HepG2 (cell line): ENCODE data around the gene RAB5B. TPM values are rescaled to one million over a fixed set of nuclear protein-coding genes. Genes with fewer than 3 reads are reported as not detected.

Experiments used
- ATF1 ChIP-seq: IDR thresholded peaks from 2 replicates; pipeline ENCODE4 v1.6.1; 2016; ENCODE audit warnings: mild to moderate bottlenecking, control low read depth
- CCDC6 ChIP-seq: sonication (generic); formaldehyde crosslinking; IDR thresholded peaks from 2 replicates; pipeline ENCODE4 v1.8.1; 2022; ENCODE audit warnings: mild to moderate bottlenecking, missing genetic modification reagents, moderate library complexity
- E2F2 ChIP-seq: sonication (generic); formaldehyde crosslinking; IDR thresholded peaks from 2 replicates; pipeline ENCODE4 v1.4.0; 2020; ENCODE audit warnings: missing genetic modification reagents, borderline replicate concordance
- ETS1 ChIP-seq: sonication (generic); formaldehyde crosslinking; IDR thresholded peaks from 2 replicates; pipeline ENCODE4 v1.4.0; 2020; ENCODE audit warnings: missing genetic modification reagents
- FOXK2 ChIP-seq: fragments of 450-650 bp; IDR thresholded peaks from 2 replicates; pipeline ENCODE4 v1.6.1; 2016
- HNRNPLL ChIP-seq: fragments of 200-400 bp; formaldehyde crosslinking; IDR thresholded peaks from 2 replicates; pipeline ENCODE4 v1.6.1; 2017; ENCODE audit warnings: mild to moderate bottlenecking, low read depth, low read length; ENCODE audit not compliant: poor library complexity, severe bottlenecking
- IKZF5 ChIP-seq: IDR thresholded peaks from 2 replicates; pipeline ENCODE4 v1.6.1; 2018; ENCODE audit warnings: missing genetic modification reagents, mild to moderate bottlenecking, missing compliant biosample characterization
- JUND ChIP-seq: sonication (generic); formaldehyde crosslinking; IDR thresholded peaks from 2 replicates; pipeline ENCODE4 v1.8.0; 2022; ENCODE audit warnings: mild to moderate bottlenecking, missing genetic modification reagents
- MLXIP ChIP-seq: sonication (generic); formaldehyde crosslinking; IDR thresholded peaks from 2 replicates; pipeline ENCODE4 v1.9.0; 2021; ENCODE audit warnings: missing genetic modification reagents, borderline replicate concordance
- PAXIP1 ChIP-seq: sonication (generic); formaldehyde crosslinking; conservative IDR thresholded peaks from 2 replicates; pipeline ENCODE4 v1.4.0; 2020; ENCODE audit warnings: mild to moderate bottlenecking, missing genetic modification reagents, moderate library complexity
- RXRB ChIP-seq: IDR thresholded peaks from 2 replicates; pipeline ENCODE4 v1.6.1; 2016; ENCODE audit warnings: borderline replicate concordance, missing genetic modification reagents, missing compliant biosample characterization
- SKI ChIP-seq: fragments of 450-650 bp; IDR thresholded peaks from one replicate; pipeline ENCODE4 v1.6.1; 2018; ENCODE audit warnings: mild to moderate bottlenecking; ENCODE audit not compliant: partially characterized antibody
- SMARCC2 ChIP-seq: fragments of 450-650 bp; IDR thresholded peaks from 2 replicates; pipeline ENCODE4 v1.6.1; 2017; ENCODE audit warnings: antibody characterized with exemption, mild to moderate bottlenecking
- SOX5 ChIP-seq: IDR thresholded peaks from 2 replicates; pipeline ENCODE4 v1.6.1; 2016; ENCODE audit warnings: borderline replicate concordance
- ZNF414 ChIP-seq: sonication (generic); formaldehyde crosslinking; IDR thresholded peaks from 2 replicates; pipeline ENCODE4 v1.5.0; 2020; ENCODE audit warnings: missing genetic modification reagents
- ZNF607 ChIP-seq: sonication (generic); formaldehyde crosslinking; IDR thresholded peaks from 2 replicates; pipeline ENCODE4 v1.5.1; 2020; ENCODE audit warnings: missing genetic modification reagents, mild to moderate bottlenecking, borderline replicate concordance
- ZNF660 ChIP-seq: sonication (generic); formaldehyde crosslinking; IDR thresholded peaks from 2 replicates; pipeline ENCODE4 v1.5.1; 2020; ENCODE audit warnings: mild to moderate bottlenecking, low read depth, missing genetic modification reagents, borderline replicate concordance
- polyA plus RNA-seq, 8 experiments: library from polyadenylated mRNA; depleted of rRNA in 3 of 8; stranded (reverse) in 7 of 8; unstranded in 1 of 8; fragments of >200 nt; fragmentation: Illumina TruSeq in 4 of 8; extraction: Trizol in 4 of 8; gene quantifications; 2 replicates each; pipeline versions ENCODE4 v1.2.1 to v1.2.3, GENCODE V29; 2011 to 2016; ENCODE audit warnings: low read depth in 4 of 8, missing spikeins in 1 of 8, mixed read lengths in 1 of 8; ENCODE audit not compliant: insufficient read depth in 1 of 8
- total RNA-seq, 5 experiments: library from RNA; depleted of rRNA; stranded (reverse); fragments of >200 nt; fragmentation: Illumina TruSeq; extraction: Trizol; gene quantifications; 2 replicates each; pipeline ENCODE4 v1.2.3, GENCODE V29; 2016; ENCODE audit warnings: low read depth in 1 of 5

Gene RAB5B
- total and polyA plus RNA-seq, 2 of the 13 experiments (the other 11 are each of a cell fraction or from before 2014, with no cell fraction given), result 26.0 to 68.3 TPM

GRCh38 chr12:56041552-56042429 is 67.9 kb downstream of the RAB5B start, which contains the start of gene RPS26 (continued):
- TF ChIP-seq ATF1 (CRISPR knock-in tag) (peak; percentile 89), CCDC6 (CRISPR knock-in tag) (peak; percentile 89), ZNF414 (CRISPR knock-in tag) (no peak), E2F2 (CRISPR knock-in tag) (no peak), ETS1 (peak; percentile 83; the same call in 1 of the 2 replicates), RXRB (CRISPR knock-in tag) (peak; percentile 54), HNRNPLL (peak; percentile 83), ZNF607 (CRISPR knock-in tag) (no peak), ZNF660 (CRISPR knock-in tag) (no peak), SKI (peak; percentile 34), SMARCC2 (no peak), FOXK2 (no peak), SOX5 (CRISPR knock-in tag) (peak; percentile 57; the same call in 1 of the 2 replicates), MLXIP (CRISPR knock-in tag) (peak; percentile 90; the same call in 1 of the 2 replicates), PAXIP1 (peak; percentile 61), JUND (CRISPR knock-in tag) (no peak), IKZF5 (CRISPR knock-in tag) (peak; percentile 93)
